GM12874 (cell line): Measurements from ENCODE around the gene FGF12.

ENCODE experiments used
- TF ChIP-seq, protein P1 (sequence below): IDR thresholded peaks from 2 replicates; pipeline ENCODE4 v1.5.1; 2011; ENCODE audit warnings: low read depth, mild to moderate bottlenecking, control low read depth, low read length, moderate library complexity; ENCODE audit not compliant: insufficient read depth

FGF12 gene

DNA sequence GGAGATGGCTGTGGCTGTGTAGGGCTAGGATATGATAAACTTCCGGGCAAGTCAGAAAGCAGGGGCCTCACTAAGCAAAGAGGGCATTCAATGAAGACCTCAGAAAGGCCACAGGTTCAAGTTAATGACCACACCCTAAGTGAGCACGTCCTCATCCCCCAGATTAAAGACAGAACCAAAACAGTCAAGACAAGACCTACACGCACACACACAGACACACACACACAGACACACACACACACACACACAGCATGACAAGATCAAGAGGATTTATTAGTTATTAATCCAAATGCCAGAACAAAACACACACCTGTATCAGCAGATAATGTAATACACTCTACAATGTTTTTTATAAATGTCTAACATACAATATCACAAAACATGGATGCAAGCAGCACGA, 546.2 kb downstream of the FGF12 start:
- TF ChIP-seq, protein P1, sequence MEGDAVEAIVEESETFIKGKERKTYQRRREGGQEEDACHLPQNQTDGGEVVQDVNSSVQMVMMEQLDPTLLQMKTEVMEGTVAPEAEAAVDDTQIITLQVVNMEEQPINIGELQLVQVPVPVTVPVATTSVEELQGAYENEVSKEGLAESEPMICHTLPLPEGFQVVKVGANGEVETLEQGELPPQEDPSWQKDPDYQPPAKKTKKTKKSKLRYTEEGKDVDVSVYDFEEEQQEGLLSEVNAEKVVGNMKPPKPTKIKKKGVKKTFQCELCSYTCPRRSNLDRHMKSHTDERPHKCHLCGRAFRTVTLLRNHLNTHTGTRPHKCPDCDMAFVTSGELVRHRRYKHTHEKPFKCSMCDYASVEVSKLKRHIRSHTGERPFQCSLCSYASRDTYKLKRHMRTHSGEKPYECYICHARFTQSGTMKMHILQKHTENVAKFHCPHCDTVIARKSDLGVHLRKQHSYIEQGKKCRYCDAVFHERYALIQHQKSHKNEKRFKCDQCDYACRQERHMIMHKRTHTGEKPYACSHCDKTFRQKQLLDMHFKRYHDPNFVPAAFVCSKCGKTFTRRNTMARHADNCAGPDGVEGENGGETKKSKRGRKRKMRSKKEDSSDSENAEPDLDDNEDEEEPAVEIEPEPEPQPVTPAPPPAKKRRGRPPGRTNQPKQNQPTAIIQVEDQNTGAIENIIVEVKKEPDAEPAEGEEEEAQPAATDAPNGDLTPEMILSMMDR: no peak

DNA sequence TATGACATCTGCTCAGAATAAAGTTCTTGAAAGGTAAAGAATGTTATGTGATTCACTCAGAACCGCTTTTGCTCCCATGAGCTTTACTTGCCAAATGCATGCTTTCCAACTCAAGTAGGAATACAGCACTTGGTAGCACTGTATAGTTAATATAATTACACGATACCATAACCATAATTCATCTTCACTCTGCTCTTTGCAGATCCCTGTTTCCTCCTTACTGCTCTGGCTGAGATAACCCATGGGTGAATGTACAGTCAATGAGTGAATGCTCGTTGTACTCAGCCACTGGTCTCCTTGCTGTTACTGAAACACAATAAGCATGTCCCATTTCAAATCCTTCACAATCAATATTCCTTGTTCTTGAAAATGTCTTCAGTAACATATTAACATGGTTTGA, 550.0 kb downstream of the FGF12 start:
- TF ChIP-seq, protein P1: no peak

DNA sequence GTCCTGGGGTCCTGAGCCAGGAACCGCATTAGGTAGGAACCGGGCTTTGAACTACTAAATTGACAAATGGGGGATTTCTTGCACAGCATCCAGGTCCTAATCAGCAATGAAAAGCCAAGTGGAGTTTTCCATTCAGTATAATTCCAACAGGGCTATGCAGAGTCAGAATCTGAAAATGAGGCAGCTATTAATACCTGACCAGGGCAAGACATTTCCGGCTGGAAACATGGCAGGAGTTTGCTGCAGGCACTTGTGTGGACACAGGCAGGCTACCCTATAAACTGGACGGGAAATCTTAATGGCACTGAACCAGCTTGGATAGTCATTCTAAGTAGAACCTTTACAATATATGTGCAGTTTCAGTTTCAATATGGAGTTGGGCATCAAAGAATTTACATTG, 553.1 kb downstream of the FGF12 start:
- TF ChIP-seq, protein P1: no peak

DNA sequence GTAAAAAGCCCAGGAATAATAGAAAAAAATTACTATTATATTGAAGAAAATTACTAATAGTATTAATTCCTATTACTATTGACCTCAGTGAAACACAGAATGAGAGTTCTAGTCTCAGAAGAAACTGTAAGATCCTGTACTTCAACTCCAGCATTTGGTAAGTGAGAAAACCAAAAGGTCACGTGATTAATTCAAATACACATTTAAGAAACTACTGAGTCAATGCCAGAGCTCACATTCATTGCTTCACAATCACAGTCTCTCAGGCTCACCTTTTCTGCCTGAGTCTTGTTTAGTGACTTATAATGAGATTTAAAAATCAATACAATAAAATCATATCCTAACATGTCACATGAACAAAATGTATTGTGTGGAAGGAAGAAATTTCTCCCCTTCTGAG, 556.1 kb downstream of the FGF12 start:
- TF ChIP-seq, protein P1: no peak

DNA sequence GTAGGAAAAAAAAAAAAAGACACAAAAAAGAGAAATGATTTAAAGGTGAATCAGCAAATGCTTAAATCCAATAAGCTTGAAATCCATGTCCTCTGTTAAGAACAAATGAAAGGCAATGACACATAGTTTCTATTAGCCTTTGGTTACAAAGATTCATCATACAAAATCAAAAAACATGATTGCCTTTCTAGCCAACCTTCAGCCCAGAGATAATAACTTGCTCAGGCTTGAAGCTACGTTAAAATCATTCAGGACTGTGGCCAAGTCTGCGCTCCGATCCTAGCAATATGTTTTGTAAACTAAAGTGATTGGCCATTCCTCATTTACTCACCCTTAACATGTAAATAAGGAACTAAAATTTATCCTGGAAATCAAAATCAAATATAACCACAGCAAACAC, 556.7 kb downstream of the FGF12 start:
- TF ChIP-seq, protein P1: no peak

DNA sequence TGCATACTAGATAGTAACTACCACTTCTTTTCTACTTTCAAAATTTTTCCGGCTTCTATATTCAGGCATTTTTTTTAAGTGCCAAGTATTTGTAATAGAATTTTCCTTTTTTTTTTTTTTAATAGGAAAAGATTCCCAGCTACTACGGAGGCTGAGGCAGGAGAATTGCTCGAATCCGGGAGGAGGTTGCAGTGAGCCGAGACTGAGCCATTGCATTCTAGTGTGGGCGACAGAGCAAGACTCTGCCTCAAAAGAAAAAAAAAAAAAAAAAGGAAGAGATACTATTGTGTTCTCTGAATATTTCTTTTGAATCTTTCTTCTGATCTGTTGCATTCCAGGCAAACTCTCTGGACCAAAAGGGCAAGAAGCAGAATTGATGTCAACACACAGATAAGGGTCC, 557.3 kb downstream of the FGF12 start:
- TF ChIP-seq, protein P1: no peak

DNA sequence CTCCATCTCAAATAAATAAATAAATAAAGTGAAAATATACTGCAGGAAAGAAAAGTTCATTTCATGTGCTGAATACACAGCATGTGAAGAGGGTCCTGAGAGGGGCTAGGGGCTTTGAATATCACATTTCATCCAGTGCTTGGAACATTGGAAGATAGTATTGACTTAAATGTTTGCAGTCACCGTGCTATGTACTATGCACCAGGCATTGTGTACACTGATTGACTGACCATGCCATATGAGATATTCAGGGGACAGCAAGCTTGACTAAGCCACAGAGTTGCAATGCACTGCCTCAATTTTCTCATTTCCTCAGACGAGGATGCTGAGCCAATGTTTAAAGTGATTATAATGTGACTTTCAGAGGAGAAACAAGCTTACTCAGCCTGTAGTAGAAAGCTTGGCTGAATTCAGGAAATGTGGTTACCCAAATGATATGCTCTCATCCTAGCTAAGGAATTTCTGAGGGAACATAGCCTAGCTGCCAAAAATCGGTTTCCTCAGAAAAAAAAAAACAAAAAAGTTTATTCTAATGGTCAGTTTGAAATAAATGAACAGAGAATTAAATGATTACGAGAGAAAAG, 557.9 kb downstream of the FGF12 start:
- TF ChIP-seq, protein P1: no peak
